Right lobe of liver (tissue), 4 donors: ENCODE results near the gene DYNLT2.

ENCODE experiments used
- CTCF ChIP-seq, 4 donors: fragments of 200-600 bp in 3 of 4; fragments of 450-650 bp in 1 of 4; IDR thresholded peaks; one replicate each; pipeline versions ENCODE4 v1.5.1 to v1.8.0; 2016 to 2022; ENCODE audit warnings: antibody characterized with exemption in 4 of 4, mild to moderate bottlenecking in 2 of 4
- POLR2A ChIP-seq: fragments of 450-650 bp; IDR thresholded peaks from one replicate; pipeline ENCODE4 v1.6.1; 2017; ENCODE audit warnings: antibody characterized with exemption, mild to moderate bottlenecking
- donor health status: DM: no; HTN: no; CAD: no.
- donor health status: DM: no; HTN: no; CAD: no.
- donor health status: DM: no; HTN: yes; CAD: no.

- TF ChIP-seq CTCF (IDR thresholded peaks at IDR 0.05) (no peak), POLR2A (no peak)
Measured at GRCh38 chr6:169722362-169723199, 28.8 kb downstream of the DYNLT2 start.
